ENCODE measurements around the gene SLC41A3.

The SLC41A3 gene

GRCh38 chr3:126119008-126119675 is 35.2 kb upstream of the SLC41A3 start:
- DNase-seq: no peak

- no peak for DNase-seq
Observed at GRCh38 chr3:126118591-126118990, 34.7 kb upstream of the SLC41A3 start.

- no peak for DNase-seq
Observed at GRCh38 chr3:126117786-126118185, 33.9 kb upstream of the SLC41A3 start.

- no peak for DNase-seq
Observed at GRCh38 chr3:126117212-126117611, 33.3 kb upstream of the SLC41A3 start.

GRCh38 chr3:126116526-126116925 is 32.6 kb upstream of the SLC41A3 start:
- no peak for DNase-seq

GRCh38 chr3:126114443-126115386 is 30.8 kb upstream of the SLC41A3 start:
- DNase-seq: no peak

GRCh38 chr3:126113733-126114442 is 30.0 kb upstream of the SLC41A3 start:
- DNase-seq: no peak

- DNase-seq: no peak
Observed at GRCh38 chr3:126113238-126113555, 29.3 kb upstream of the SLC41A3 start.

GRCh38 chr3:126112531-126113237 is 28.8 kb upstream of the SLC41A3 start:
- no peak for DNase-seq

- DNase-seq: no peak
Observed at GRCh38 chr3:126111566-126112475, 27.9 kb upstream of the SLC41A3 start.

- no peak for DNase-seq
Observed at GRCh38 chr3:126111126-126111551, 27.2 kb upstream of the SLC41A3 start.

- DNase-seq: no peak
Observed at GRCh38 chr3:126110431-126111125, 26.7 kb upstream of the SLC41A3 start.

- no peak for DNase-seq
Observed at GRCh38 chr3:126109880-126110235, 25.9 kb upstream of the SLC41A3 start.

GRCh38 chr3:126109146-126109879 is 25.4 kb upstream of the SLC41A3 start:
- DNase-seq: no peak

- no peak for DNase-seq
Observed at GRCh38 chr3:126108676-126109050, 24.7 kb upstream of the SLC41A3 start.

GRCh38 chr3:126107957-126108675 is 24.2 kb upstream of the SLC41A3 start:
- no peak for DNase-seq

GRCh38 chr3:126107203-126107939 is 23.4 kb upstream of the SLC41A3 start:
- DNase-seq: no peak

GRCh38 chr3:126106336-126107202 is 22.6 kb upstream of the SLC41A3 start:
- DNase-seq: no peak

All from DMS153 (cell line).